H1 (cell line): ENCODE data around the gene STAG2.

Source experiments
- BRCA1 ChIP-seq: IDR thresholded peaks from 2 replicates; pipeline ENCODE4 v1.6.1; 2012; ENCODE audit warnings: low read depth, low read length, improper control_type of control experiment
- CTCF ChIP-seq, 3 experiments: IDR thresholded peaks; 1 replicate in 2 of 3; 2 replicates in 1 of 3; pipeline versions ENCODE4 v1.5.1 to v1.6.1; 2011; ENCODE audit warnings: low read length in 3 of 3, mild to moderate bottlenecking in 3 of 3, inconsistent platforms in 2 of 3, low read depth in 1 of 3, moderate library complexity in 1 of 3; ENCODE audit not compliant: insufficient read depth in 1 of 3; ENCODE audit errors: control extremely low read depth in 1 of 3
- EGR1 ChIP-seq: IDR thresholded peaks from 2 replicates; pipeline ENCODE4 v1.6.1; 2011; ENCODE audit warnings: low read depth, low read length, borderline replicate concordance
- POLR2A ChIP-seq, 2 experiments: IDR thresholded peaks; 1 replicate in 1 of 2; 2 replicates in 1 of 2; pipeline ENCODE4 v1.6.1; 2011; ENCODE audit warnings: low read depth in 2 of 2, low read length in 2 of 2, mild to moderate bottlenecking in 2 of 2; ENCODE audit errors: control extremely low read depth in 1 of 2
- SP2 ChIP-seq: IDR thresholded peaks from 2 replicates; pipeline ENCODE4 v1.6.1; 2012; ENCODE audit warnings: mild to moderate bottlenecking, low read length, inconsistent platforms
- TBP ChIP-seq: IDR thresholded peaks from 2 replicates; pipeline ENCODE4 v1.6.1; 2011; ENCODE audit warnings: low read depth, low read length, improper control_type of control experiment

DNA sequence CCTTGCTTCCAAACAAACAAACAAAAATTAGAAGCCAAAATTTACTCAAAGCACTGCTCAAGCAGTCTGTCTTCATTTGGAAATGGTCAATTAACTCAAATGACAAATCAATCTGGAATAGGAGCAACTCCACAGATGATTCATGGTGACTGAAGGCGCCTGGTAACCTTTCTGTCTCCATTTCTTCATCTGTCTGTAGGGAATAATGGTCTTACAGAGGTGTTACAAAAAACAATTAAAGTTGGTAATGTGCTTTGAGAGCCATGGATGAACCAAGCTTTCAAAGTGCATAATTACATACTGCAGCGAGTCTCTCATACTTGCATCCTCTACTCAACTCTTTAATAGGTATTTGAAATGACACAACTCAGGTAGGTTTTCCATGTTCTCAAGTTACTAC is 38.3 kb upstream of the STAG2 start:
- TF ChIP-seq TBP (no peak), CTCF (IDR thresholded peaks at IDR 0.05; ENCODE audit: control extremely low read depth in 1 of 3, insufficient read depth in 1 of 3, low read depth in 1 of 3, low read length in 3 of 3) (no peak), SP2 (no peak), POLR2A (IDR thresholded peaks at IDR 0.05; ENCODE audit: control extremely low read depth in 1 of 2, low read depth in 2 of 2, low read length in 2 of 2) (no peak), BRCA1 (no peak), EGR1 (no peak)
